NB4 (cell line): ENCODE results near the gene CAMTA1.

Experiments
- TF ChIP-seq, protein P1 (sequence below): IDR thresholded peaks from one replicate; pipeline ENCODE4 v1.5.1; 2012; ENCODE audit warnings: low read depth, low read length
- TF ChIP-seq, protein P2 (sequence below): IDR thresholded peaks from 2 replicates; pipeline ENCODE4 v1.6.1; 2011; ENCODE audit warnings: low read depth, low read length

DNA sequence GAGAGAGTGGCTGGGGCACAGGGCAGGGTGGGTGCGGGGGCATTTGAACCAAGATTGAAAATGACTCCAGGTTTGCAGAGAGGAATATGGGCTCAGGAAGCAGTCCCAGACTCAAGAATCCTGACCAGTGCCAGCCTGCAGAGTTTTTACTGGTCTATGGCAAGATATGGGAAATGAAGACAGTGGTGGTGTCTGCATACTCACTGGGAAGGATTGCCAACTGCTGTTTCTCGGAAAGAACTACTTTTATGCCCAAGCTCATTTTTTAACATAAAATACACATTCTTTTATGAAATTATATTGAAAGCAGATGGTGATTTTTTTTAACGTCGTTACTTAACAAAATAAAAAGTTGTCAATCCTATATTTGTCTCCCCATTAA lies 401.8 kb downstream of the CAMTA1 start:
- TF ChIP-seq, protein P1, sequence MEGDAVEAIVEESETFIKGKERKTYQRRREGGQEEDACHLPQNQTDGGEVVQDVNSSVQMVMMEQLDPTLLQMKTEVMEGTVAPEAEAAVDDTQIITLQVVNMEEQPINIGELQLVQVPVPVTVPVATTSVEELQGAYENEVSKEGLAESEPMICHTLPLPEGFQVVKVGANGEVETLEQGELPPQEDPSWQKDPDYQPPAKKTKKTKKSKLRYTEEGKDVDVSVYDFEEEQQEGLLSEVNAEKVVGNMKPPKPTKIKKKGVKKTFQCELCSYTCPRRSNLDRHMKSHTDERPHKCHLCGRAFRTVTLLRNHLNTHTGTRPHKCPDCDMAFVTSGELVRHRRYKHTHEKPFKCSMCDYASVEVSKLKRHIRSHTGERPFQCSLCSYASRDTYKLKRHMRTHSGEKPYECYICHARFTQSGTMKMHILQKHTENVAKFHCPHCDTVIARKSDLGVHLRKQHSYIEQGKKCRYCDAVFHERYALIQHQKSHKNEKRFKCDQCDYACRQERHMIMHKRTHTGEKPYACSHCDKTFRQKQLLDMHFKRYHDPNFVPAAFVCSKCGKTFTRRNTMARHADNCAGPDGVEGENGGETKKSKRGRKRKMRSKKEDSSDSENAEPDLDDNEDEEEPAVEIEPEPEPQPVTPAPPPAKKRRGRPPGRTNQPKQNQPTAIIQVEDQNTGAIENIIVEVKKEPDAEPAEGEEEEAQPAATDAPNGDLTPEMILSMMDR: no peak
- TF ChIP-seq, protein P2, sequence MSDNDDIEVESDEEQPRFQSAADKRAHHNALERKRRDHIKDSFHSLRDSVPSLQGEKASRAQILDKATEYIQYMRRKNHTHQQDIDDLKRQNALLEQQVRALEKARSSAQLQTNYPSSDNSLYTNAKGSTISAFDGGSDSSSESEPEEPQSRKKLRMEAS: no peak
